HG02870 (cell line): ENCODE measurements around the gene GLI2.

ENCODE experiments used
- ATAC-seq: cut with Tn5 transposase; IDR thresholded peaks from one replicate; pipeline ENCODE4 v1.9.1; 2021; ENCODE audit warnings: mild to moderate bottlenecking, moderate library complexity; ENCODE audit not compliant: unreplicated experiment

GLI2 gene

DNA sequence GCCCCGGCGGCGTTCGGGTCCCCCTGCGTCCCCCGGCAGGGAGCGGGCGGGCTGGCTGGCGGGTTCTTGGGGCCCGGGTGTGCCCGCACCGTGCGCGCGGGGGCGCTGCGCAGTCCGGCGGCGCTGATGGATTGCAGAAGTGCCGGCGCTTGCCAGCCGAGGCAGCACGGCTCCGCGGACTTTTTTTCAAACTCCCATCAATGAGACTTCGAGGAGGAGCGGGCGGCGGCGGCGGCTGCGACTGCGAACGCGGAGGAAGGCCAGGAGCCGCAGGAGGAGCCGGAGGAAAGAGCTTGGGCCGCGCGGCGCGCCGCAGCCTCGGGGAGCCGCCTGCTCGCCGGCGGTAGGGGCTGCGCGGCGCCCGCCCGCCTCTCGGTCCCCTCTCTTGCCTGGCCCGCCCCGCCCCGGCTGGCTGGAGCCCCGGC lies at the start of gene GLI2:
Gene GLI2, plus strand, starts transcription at position 123 of the 425 bp plus-strand sequence. CDS start 61,453 bp downstream, outside the sequence.
- no peak for ATAC-seq

GRCh38 chr2:120685974-120686297 lies 49.7 kb upstream of the GLI2 start:
- ATAC-seq: no peak

DNA sequence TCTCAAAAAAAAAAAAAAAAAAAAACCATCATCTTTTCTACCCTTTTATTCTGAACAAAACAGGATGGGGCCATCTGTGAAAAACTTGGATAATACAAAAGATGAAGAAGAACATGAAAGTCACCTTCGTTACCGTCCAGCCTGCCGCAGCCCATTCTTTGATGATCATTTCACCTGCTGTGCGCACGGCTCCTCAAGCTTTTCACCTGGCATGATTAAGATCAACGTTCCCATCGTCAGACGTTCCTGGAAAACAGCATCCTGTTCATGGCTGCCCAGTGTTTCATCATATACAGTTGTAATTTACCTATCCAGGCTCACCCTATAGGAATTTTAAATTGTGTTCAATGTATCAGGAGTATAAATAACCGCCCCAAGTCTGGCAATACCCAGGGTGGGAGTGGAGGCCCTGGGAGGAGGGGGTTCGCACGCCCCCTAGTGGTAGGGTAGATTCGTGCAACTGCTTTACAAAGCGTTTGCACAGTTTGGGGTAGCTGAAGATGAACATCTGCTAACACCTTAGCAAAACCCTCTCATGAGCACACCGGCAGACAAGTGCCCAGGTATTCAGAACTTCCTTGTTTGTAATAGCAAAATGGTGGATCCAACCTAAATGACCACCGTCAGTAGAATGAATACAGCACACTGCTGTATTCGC lies 49.0 kb upstream of the GLI2 start:
- ATAC-seq: no peak

DNA sequence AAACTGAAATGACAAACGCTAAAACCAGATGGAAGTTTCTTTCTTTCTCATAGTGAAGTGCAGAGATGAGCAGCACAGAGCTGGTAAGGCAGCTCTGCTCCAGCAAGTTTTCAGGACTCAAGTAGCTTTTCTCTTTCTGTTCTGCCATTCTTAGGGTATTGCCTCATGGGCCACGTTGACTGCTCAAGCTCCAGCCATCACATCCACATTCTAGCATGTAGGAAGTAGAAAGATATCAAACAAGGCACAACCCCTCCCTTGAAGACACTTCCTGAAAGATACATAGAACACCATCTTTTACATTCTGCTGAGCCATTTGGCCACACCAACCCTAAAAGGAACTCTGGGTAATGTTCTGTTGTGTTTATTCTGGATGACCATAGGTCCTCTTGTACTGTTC lies 48.5 kb upstream of the GLI2 start:
- no peak for ATAC-seq

DNA sequence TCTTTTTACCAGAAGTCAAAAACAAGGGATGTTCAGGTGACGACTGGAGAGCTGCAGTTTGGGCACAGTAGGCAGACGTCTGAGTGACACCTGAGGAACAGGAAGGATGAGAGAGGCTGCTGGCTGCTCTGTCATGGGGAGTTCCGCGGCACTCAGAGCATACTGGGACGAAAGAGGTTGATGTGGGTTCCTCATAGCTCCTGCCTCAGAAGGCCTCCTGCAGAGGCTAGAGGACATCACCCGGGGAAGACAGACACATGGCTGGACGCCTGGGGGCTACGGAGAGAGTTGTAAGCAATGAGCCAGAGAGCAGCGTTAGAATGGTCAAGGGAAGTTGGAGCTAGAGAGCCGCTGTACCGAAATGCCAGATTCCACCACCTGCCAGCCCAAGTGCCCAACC lies 45.1 kb upstream of the GLI2 start:
- no peak for ATAC-seq

- ATAC-seq: no peak
Observed at GRCh38 chr2:120691410-120691809, 44.3 kb upstream of the GLI2 start.

- ATAC-seq: no peak
Observed at GRCh38 chr2:120692691-120693090, 43.0 kb upstream of the GLI2 start.

- ATAC-seq: no peak
Observed at GRCh38 chr2:120693121-120693520, 42.5 kb upstream of the GLI2 start.

DNA sequence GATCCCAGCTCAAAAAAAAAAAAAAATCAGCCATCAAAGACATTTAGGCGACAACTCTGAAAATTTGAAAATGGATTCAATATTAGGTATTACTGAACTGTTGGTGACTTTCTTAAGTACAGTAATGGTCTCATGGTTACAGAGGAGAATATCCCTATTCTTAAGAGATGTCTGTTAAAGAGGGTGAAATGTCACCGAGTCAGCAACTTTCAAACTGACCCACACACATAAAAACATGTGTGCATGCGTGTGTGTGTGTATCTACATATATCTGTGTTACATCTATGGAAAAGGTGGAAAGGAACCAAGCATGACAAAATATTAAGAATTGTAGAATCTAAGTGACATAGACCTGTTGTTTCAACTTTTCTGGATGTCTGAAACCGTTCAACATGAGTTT lies 41.6 kb upstream of the GLI2 start:
- no peak for ATAC-seq

- no peak for ATAC-seq
Observed at GRCh38 chr2:120697471-120697870, 38.2 kb upstream of the GLI2 start.

DNA sequence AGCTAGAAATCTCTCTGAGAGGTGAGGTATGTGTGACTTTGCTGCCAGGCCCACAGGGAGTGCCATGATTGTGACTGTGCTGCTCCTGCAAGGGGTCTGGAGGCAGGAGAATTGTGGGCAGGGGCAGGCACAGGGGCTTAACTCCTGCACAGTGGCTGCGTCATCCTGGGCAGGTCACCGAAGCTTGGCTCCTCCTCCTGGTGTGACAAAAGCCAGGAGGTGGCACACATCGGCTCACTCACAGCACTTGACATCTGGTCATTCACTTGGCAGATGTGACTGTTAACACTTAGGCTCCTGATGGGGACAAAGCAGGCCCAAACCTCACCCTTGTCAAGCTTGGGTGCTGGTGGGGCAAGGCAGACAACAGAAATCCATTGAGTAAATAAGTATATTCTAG lies 36.4 kb upstream of the GLI2 start:
- ATAC-seq: no peak

- no peak for ATAC-seq
Observed at GRCh38 chr2:120700659-120701058, 35.0 kb upstream of the GLI2 start.

- ATAC-seq: no peak
Observed at GRCh38 chr2:120701096-120701495, 34.6 kb upstream of the GLI2 start.

DNA sequence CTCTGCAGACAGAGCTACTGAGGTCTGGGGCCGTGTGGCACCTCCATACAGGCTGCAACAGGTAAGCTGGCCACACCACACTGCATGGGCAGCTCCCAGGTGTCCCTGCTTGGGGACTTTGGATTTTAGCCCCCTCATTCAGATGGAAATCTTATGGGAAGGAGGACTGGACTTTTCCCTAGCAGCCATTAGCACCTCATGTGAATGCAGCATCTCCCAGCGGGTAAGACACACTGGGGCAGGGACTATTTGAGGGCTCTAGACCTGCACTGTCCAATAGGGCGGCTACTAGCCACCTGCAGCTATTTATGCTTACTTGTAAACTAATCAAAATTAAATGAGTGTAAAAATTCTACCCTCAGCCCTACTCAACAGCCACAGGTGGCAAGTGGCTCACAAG lies 34.2 kb upstream of the GLI2 start:
- no peak for ATAC-seq

GRCh38 chr2:120702061-120702460 lies 33.6 kb upstream of the GLI2 start:
- ATAC-seq: no peak

GRCh38 chr2:120702801-120703200 lies 32.9 kb upstream of the GLI2 start:
- no peak for ATAC-seq

- ATAC-seq: no peak
Observed at GRCh38 chr2:120703330-120703994, 32.2 kb upstream of the GLI2 start.

DNA sequence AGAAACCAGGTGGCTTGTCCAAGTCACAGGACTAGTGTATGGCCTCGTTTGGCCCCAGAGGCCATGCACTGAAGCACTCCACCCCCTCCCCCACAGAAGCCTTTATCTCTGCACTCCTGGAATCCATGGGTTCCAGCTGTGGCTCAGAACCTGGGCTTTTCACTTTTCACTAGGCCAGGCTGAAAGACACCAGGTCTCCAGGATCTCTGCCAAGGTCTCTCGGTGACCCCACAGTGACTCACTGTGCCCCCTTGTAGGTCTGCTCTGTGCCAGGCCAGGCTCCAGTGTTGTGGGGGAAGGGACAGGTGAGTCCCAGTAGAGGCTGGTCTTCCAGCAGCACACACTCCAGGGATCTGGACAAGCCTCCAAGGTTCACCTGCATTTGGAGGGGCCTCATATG lies 31.0 kb upstream of the GLI2 start:
- ATAC-seq: no peak

GRCh38 chr2:120707816-120708215 lies 27.9 kb upstream of the GLI2 start:
- no peak for ATAC-seq

- ATAC-seq: no peak
Observed at GRCh38 chr2:120708944-120709607, 26.6 kb upstream of the GLI2 start.

- no peak for ATAC-seq
Observed at GRCh38 chr2:120709608-120710041, 26.0 kb upstream of the GLI2 start.

DNA sequence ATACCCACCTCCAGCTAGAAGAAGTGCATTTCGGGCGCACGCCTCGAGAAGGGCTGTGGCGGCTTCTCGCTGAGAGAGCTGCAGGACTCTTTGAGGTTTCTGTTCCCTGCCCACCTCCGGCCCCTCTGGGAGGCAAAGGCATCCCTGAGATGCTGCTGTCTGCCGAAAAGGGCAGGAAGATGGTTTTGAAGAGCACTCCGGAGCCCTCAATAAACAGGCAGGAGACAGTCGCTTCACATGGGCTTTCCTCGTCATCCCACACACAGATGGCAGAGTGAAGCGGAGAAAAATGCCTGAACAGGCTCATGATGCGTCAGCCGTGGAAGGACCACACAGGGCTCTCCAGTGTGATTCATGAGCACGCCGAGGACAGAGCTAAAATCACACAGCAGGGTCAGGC lies 25.4 kb upstream of the GLI2 start:
- ATAC-seq: no peak
